GM12801 (cell line): ENCODE measurements around the gene SDR42E1.

Source experiments
- TF ChIP-seq, protein P1 (sequence below): IDR thresholded peaks from one replicate; pipeline ENCODE4 v1.5.1; 2011; ENCODE audit warnings: control low read depth; ENCODE audit not compliant: insufficient read length; ENCODE audit errors: extremely low read depth

Gene SDR42E1

GRCh38 chr16:81946206-81946605, 65.1 kb downstream of the SDR42E1 start:
- TF ChIP-seq, protein P1, sequence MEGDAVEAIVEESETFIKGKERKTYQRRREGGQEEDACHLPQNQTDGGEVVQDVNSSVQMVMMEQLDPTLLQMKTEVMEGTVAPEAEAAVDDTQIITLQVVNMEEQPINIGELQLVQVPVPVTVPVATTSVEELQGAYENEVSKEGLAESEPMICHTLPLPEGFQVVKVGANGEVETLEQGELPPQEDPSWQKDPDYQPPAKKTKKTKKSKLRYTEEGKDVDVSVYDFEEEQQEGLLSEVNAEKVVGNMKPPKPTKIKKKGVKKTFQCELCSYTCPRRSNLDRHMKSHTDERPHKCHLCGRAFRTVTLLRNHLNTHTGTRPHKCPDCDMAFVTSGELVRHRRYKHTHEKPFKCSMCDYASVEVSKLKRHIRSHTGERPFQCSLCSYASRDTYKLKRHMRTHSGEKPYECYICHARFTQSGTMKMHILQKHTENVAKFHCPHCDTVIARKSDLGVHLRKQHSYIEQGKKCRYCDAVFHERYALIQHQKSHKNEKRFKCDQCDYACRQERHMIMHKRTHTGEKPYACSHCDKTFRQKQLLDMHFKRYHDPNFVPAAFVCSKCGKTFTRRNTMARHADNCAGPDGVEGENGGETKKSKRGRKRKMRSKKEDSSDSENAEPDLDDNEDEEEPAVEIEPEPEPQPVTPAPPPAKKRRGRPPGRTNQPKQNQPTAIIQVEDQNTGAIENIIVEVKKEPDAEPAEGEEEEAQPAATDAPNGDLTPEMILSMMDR, result no peak

GRCh38 chr16:81945665-81946064, 65.6 kb downstream of the SDR42E1 start:
- TF ChIP-seq, protein P1, result no peak

GRCh38 chr16:81942007-81942601, 69.2 kb downstream of the SDR42E1 start:
- TF ChIP-seq, protein P1, result no peak

DNA sequence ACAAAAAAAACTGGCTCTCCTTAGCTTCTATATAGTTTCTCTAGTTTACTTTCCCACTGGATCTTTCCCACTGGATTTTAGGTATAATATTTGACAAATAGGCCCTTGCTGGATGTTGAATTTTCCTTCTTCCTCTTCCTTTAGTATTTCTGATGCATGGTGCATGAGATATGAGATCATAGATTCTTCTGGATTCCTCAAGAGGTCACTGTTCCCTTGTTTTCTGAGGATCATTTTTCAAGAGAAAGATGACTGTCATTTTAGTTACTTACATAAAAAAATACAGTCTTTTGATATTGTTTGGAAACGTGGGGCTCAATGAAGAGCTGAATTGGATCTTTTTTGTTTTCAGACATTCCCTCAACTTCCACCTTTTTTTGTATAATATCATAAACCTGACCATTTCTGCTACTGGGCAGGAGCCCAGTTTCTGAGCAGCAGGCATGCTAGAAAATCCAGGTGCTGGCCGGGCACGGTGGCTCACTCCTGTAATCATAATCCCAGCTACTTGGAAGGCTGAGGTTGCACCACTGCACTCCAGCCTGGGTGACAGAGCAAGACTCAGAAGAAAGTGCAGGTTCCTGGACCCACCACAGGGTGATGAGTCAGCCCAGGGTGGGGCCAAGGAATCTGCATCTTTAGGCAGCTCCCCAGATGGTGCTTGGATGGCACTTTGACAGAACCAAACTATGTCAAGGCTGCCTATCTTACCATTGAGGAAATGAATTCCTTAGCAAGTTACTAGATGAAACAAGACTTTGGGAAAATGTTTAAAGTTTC, 70.3 kb downstream of the SDR42E1 start:
- TF ChIP-seq, protein P1, result no peak

GRCh38 chr16:81939164-81940056, 71.9 kb downstream of the SDR42E1 start:
- TF ChIP-seq, protein P1, result no peak
